ENCODE measurements around the gene CIB2.
A peak's percentile ranks its signal among the peaks of the same experiment; 100 is the strongest.

CIB2 gene

GRCh38 chr15:78131295-78132061 lies at the start of gene CIB2:
TSS of gene CIB2 (minus strand) at chr15:78131445. CDS start at chr15:78131215, 230 bp downstream.
- Histone ChIP-seq H3K4me3 (peak within 1 kb of the TSS; percentile 86), H3K9ac (peak within 1 kb of the TSS; percentile 93), H3K4me2 (peak within 1 kb of the TSS; percentile 100), H3K27ac (peak within 1 kb of the TSS; percentile 91), H3K36me3 (no peaks in the 10 kb centered on the region), H3K4me1 (peaks cover 16% of the 10 kb centered on the region), H3K9me3 (no peaks in the 10 kb centered on the region), H3K27me3 (no peaks in the 10 kb centered on the region), H4K20me1 (no peaks in the 10 kb centered on the region)
- no peak for TF ChIP-seq Cebpa-rat (IDR thresholded peaks at IDR 0.05)

GRCh38 chr15:78179906-78180305 lies 48.7 kb upstream of the CIB2 start:
- H3K4me2 ChIP-seq = no peak overlapping the region
- no peak for TF ChIP-seq Cebpa-rat (IDR thresholded peaks at IDR 0.05)
- no peak overlapping the region for H3K9ac ChIP-seq
- no peaks in the 10 kb centered on the region for H3K27me3 ChIP-seq
- H3K4me1 ChIP-seq = peaks cover 7% of the 10 kb centered on the region
- H3K27ac ChIP-seq = no peak overlapping the region
- no peaks in the 10 kb centered on the region for H3K36me3 ChIP-seq
- H3K4me3 ChIP-seq = no peak overlapping the region
- no peaks in the 10 kb centered on the region for H4K20me1 ChIP-seq
- no peaks in the 10 kb centered on the region for H3K9me3 ChIP-seq

GRCh38 chr15:78179286-78179840 lies 48.1 kb upstream of the CIB2 start:
- Histone ChIP-seq H3K4me3 (no peak overlapping the region), H3K36me3 (no peaks in the 10 kb centered on the region), H3K9me3 (no peaks in the 10 kb centered on the region), H3K27ac (no peak overlapping the region), H3K27me3 (no peaks in the 10 kb centered on the region), H3K9ac (no peak overlapping the region), H4K20me1 (no peaks in the 10 kb centered on the region), H3K4me1 (peaks cover 13% of the 10 kb centered on the region), H3K4me2 (no peak overlapping the region)
- TF ChIP-seq Cebpa-rat (IDR thresholded peaks at IDR 0.05) = no peak

GRCh38 chr15:78178064-78178463 lies 46.8 kb upstream of the CIB2 start:
- Histone ChIP-seq H3K4me1 (peaks cover 26% of the 10 kb centered on the region), H3K4me3 (no peak overlapping the region), H4K20me1 (no peaks in the 10 kb centered on the region), H3K36me3 (no peaks in the 10 kb centered on the region), H3K9ac (no peak overlapping the region), H3K27ac (no peak overlapping the region), H3K4me2 (no peak overlapping the region), H3K27me3 (no peaks in the 10 kb centered on the region), H3K9me3 (no peaks in the 10 kb centered on the region)
- no peak for TF ChIP-seq Cebpa-rat (IDR thresholded peaks at IDR 0.05)

- no peak for TF ChIP-seq Cebpa-rat (IDR thresholded peaks at IDR 0.05)
- Histone ChIP-seq H3K27me3 (no peaks in the 10 kb centered on the region), H3K4me1 (peaks cover 32% of the 10 kb centered on the region), H3K36me3 (peaks cover 3% of the 10 kb centered on the region), H3K9me3 (no peaks in the 10 kb centered on the region), H3K9ac (no peak overlapping the region), H3K4me3 (no peak overlapping the region), H4K20me1 (no peaks in the 10 kb centered on the region), H3K27ac (no peak overlapping the region), H3K4me2 (no peak overlapping the region)
Observed at GRCh38 chr15:78177447-78177873, 46.2 kb upstream of the CIB2 start.

GRCh38 chr15:78175330-78175729 lies 44.1 kb upstream of the CIB2 start:
- Histone ChIP-seq H4K20me1 (no peaks in the 10 kb centered on the region), H3K4me1 (peaks cover 36% of the 10 kb centered on the region), H3K4me3 (no peak overlapping the region), H3K4me2 (peak overlapping the region; percentile 77), H3K9me3 (peaks cover 3% of the 10 kb centered on the region; the same call in 1 of the 2 replicates), H3K27ac (no peak overlapping the region), H3K9ac (no peak overlapping the region), H3K36me3 (peaks cover 24% of the 10 kb centered on the region), H3K27me3 (no peaks in the 10 kb centered on the region)
- no peak for TF ChIP-seq Cebpa-rat (IDR thresholded peaks at IDR 0.05)

GRCh38 chr15:78174401-78174800 lies 43.2 kb upstream of the CIB2 start:
- peaks cover 36% of the 10 kb centered on the region for H3K4me1 ChIP-seq
- peak overlapping the region; percentile 77 for H3K4me2 ChIP-seq

GRCh38 chr15:78171864-78172472 lies 40.7 kb upstream of the CIB2 start:
- Histone ChIP-seq H3K4me1 (peaks cover 36% of the 10 kb centered on the region), H3K27ac (no peak overlapping the region), H3K4me2 (no peak overlapping the region)

More at GRCh38 chr15:78174401-78174800, 43.2 kb upstream of the CIB2 start:
- Histone ChIP-seq H4K20me1 (no peaks in the 10 kb centered on the region), H3K27ac (peak overlapping the region; percentile 62), H3K9me3 (peaks cover 3% of the 10 kb centered on the region; the same call in 1 of the 2 replicates), H3K36me3 (peaks cover 32% of the 10 kb centered on the region), H3K27me3 (no peaks in the 10 kb centered on the region), H3K4me3 (no peak overlapping the region), H3K9ac (no peak overlapping the region)
- no peak for TF ChIP-seq Cebpa-rat (IDR thresholded peaks at IDR 0.05)

GRCh38 chr15:78170848-78171773 lies 39.9 kb upstream of the CIB2 start:
- Histone ChIP-seq H3K4me1 (peaks cover 36% of the 10 kb centered on the region), H3K4me3 (no peak overlapping the region), H4K20me1 (no peaks in the 10 kb centered on the region), H3K9ac (no peak overlapping the region), H3K27me3 (no peaks in the 10 kb centered on the region), H3K9me3 (peaks cover 3% of the 10 kb centered on the region; the same call in 1 of the 2 replicates), H3K36me3 (peaks cover 61% of the 10 kb centered on the region), H3K27ac (no peak overlapping the region), H3K4me2 (no peak overlapping the region)
- TF ChIP-seq Cebpa-rat (IDR thresholded peaks at IDR 0.05) = no peak

More at GRCh38 chr15:78171864-78172472, 40.7 kb upstream of the CIB2 start:
- no peak overlapping the region for H3K9ac ChIP-seq
- peaks cover 3% of the 10 kb centered on the region; the same call in 1 of the 2 replicates for H3K9me3 ChIP-seq
- peaks cover 52% of the 10 kb centered on the region for H3K36me3 ChIP-seq
- no peak for TF ChIP-seq Cebpa-rat (IDR thresholded peaks at IDR 0.05)
- no peaks in the 10 kb centered on the region for H3K27me3 ChIP-seq
- H3K4me3 ChIP-seq = no peak overlapping the region
- no peaks in the 10 kb centered on the region for H4K20me1 ChIP-seq

Measured in BLaER1 (cell line).